Body of pancreas (tissue), 4 donors: Measurements from ENCODE around the gene SPIRE1. TPM values are rescaled to one million over a fixed set of nuclear protein-coding genes. Genes with fewer than 3 reads are reported as not detected.

ENCODE experiments used
- ATAC-seq: fragments of 150-250 bp; one replicate; pipeline ENCODE4 v1.9.1; 2016
- DNase-seq, 4 donors: peaks; one replicate each; pipeline ENCODE4 v3.0.0-alpha.2; 2019
- H3K27ac ChIP-seq, 4 donors: fragments of 200-600 bp; sonication (generic); 1 replicate in 3 of 4; 2 replicates in 1 of 4; pipeline versions ENCODE4 v1.5.1 to v1.6.1; 2016 to 2019; ENCODE audit warnings: mild to moderate bottlenecking in 1 of 4, mixed read lengths in 1 of 4, moderate library complexity in 1 of 4
- H3K27me3 ChIP-seq, 2 donors: fragments of 200-600 bp; sonication (generic); one replicate each; pipeline ENCODE4 v1.6.0; 2016; ENCODE audit warnings: mild to moderate bottlenecking in 1 of 2
- H3K36me3 ChIP-seq, 2 donors: fragments of 200-600 bp; sonication (generic); replicated peaks in 1 of 2; 2 replicates each; pipeline ENCODE4 v1.5.1; 2016; ENCODE audit warnings: low read depth in 2 of 2; ENCODE audit not compliant: insufficient read depth in 1 of 2
- H3K4me1 ChIP-seq: fragments of 200-600 bp; sonication (generic); one replicate; pipeline ENCODE4 v1.6.0; 2016
- H3K4me3 ChIP-seq, 2 donors: fragments of 200-600 bp; sonication (generic); 1 replicate in 1 of 2; 2 replicates in 1 of 2; pipeline ENCODE4 v1.5.1; 2016 to 2019
- H3K9me3 ChIP-seq, 3 donors: fragments of 200-600 bp; sonication (generic); 1 replicate in 2 of 3; 2 replicates in 1 of 3; pipeline ENCODE4 v1.5.1; 2016
- POLR2A ChIP-seq, 3 donors: fragments of 450-650 bp; IDR thresholded peaks; one replicate each; pipeline ENCODE4 v1.6.1; 2016; ENCODE audit warnings: antibody characterized with exemption in 3 of 3, mild to moderate bottlenecking in 2 of 3
- WGBS, 2 donors: methylation state at CpG; one replicate each; pipeline ENCODE4 v1.1.5; 2017; 5-methylcytosine and 5-hydroxymethylcytosine counted together
- intact Hi-C: fragments of 100-400 bp; cut with DNase I; formaldehyde crosslinking; loops from one replicate; pipeline ENCODE4 v1.15.1; 2023
- total RNA-seq, 2 donors: library from RNA; depleted of rRNA; stranded (reverse); fragments of >200 nt; gene quantifications; one replicate each; pipeline ENCODE4 v1.1.0, GENCODE V29; 2016
- TF ChIP-seq, protein P1 (sequence below), 7 experiments: fragments of 450-650 bp in 4 of 7; fragments of 200-600 bp in 3 of 7; sonication (generic) in 3 of 7; IDR thresholded peaks; one replicate each; pipeline ENCODE4 v1.5.1; 2016 to 2019; ENCODE audit warnings: antibody characterized with exemption in 7 of 7

SPIRE1 gene
- total RNA-seq, 2 donors from 2014 or later: 8.2 to 15.0 TPM

DNA sequence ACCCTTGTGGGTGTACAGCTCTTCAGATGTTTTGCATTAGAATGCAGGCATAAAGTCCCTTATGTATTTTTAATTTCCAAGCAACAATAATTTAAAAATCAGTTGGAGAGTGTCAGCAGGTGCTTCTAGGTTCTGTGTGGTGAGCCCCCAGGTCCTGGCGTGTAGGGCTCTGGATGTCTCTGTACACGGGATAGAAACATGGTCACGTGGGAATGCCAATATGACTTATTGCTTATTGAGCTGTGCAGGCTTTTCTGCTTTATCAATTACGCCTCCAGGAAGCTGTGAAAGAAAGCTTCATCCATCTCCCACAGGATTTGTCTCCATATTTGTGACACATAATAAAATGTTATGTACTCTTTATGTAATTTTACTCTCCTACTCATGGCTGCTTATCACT is 212.4 kb downstream of the SPIRE1 start:
- ATAC-seq (no peak), DNase-seq (no peak)
- Histone ChIP-seq H3K27me3 (no peaks in the 10 kb centered on the region), H3K4me3 (no peak overlapping the region), H3K9me3 (peaks cover 0 to 6% (median 0%) of the 10 kb centered on the region in 3 donors), H3K27ac (no peak overlapping the region), H3K36me3 (peaks cover 0 to 9% of the 10 kb centered on the region in 2 donors), H3K4me1 (no peaks in the 10 kb centered on the region)
- no peak for TF ChIP-seq POLR2A (IDR thresholded peaks at IDR 0.05)
- TF ChIP-seq, protein P1, sequence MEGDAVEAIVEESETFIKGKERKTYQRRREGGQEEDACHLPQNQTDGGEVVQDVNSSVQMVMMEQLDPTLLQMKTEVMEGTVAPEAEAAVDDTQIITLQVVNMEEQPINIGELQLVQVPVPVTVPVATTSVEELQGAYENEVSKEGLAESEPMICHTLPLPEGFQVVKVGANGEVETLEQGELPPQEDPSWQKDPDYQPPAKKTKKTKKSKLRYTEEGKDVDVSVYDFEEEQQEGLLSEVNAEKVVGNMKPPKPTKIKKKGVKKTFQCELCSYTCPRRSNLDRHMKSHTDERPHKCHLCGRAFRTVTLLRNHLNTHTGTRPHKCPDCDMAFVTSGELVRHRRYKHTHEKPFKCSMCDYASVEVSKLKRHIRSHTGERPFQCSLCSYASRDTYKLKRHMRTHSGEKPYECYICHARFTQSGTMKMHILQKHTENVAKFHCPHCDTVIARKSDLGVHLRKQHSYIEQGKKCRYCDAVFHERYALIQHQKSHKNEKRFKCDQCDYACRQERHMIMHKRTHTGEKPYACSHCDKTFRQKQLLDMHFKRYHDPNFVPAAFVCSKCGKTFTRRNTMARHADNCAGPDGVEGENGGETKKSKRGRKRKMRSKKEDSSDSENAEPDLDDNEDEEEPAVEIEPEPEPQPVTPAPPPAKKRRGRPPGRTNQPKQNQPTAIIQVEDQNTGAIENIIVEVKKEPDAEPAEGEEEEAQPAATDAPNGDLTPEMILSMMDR (IDR thresholded peaks at IDR 0.05): no peak
- WGBS, 2 donors: 95 to 97% methylated on average over 4 of the region's 4 CpGs
- intact Hi-C loops: no loop called here

DNA sequence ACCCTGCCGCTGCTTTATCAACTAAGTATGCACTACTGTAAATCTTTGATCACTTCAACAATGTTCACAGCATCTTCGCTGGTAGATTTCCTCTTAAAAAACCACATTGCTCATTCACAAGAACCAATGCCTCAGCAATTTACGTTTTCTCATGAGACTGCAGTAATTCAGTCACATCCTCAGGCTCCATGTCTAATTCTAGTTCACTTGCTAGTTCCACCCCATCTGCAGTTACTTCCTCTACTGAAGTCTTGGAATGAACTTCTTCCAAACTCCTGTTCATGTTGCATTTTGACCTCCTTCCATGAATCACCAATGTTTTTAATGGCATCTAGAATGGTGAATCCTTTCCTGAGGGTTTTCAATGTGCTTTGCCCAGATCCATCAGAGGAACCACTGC is 214.4 kb downstream of the SPIRE1 start:
- ATAC-seq (no peak), DNase-seq (no peak)
- Histone ChIP-seq H3K27ac (no peak overlapping the region), H3K4me3 (no peak overlapping the region), H3K36me3 (peaks cover 0 to 2% of the 10 kb centered on the region in 2 donors), H3K9me3 (peaks cover 0 to 6% (median 0%) of the 10 kb centered on the region in 3 donors), H3K27me3 (no peaks in the 10 kb centered on the region), H3K4me1 (no peaks in the 10 kb centered on the region)
- TF ChIP-seq POLR2A (IDR thresholded peaks at IDR 0.05): no peak
- TF ChIP-seq, protein P1 (IDR thresholded peaks at IDR 0.05): no peak
- intact Hi-C loops: no loop called here
- WGBS, 2 donors: 83 to 92% methylated on average over 3 of the region's 3 CpGs

DNA sequence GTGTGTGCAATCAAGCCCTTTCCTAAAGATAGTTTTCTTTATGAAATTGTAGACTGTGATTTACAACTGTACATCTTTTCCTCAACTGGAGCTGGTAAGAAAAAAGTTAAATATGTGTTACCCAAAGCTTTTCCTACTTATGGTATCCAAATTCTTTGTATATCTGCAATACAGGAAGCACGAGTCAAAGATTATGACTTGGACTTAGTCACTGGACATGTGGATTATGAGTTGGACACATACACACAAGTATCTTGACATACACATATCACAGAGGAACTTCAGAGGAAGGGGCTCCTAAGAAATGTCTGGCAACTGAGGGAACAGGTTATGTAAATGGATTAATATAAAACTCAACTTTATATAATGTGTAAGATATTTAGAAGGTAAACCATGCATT is 215.0 kb downstream of the SPIRE1 start:
- ATAC-seq (no peak), DNase-seq (no peak)
- Histone ChIP-seq H3K36me3 (peaks cover 0 to 2% of the 10 kb centered on the region in 2 donors), H3K4me3 (no peak overlapping the region), H3K9me3 (peaks cover 0 to 6% (median 0%) of the 10 kb centered on the region in 3 donors), H3K27me3 (no peaks in the 10 kb centered on the region), H3K27ac (no peak overlapping the region), H3K4me1 (no peaks in the 10 kb centered on the region)
- intact Hi-C loops: no loop called here
- TF ChIP-seq, protein P1 (IDR thresholded peaks at IDR 0.05): no peak
- no peak for TF ChIP-seq POLR2A (IDR thresholded peaks at IDR 0.05)
- 70 to 72% methylated on average over 1 of the region's 1 CpG for WGBS, 2 donors

DNA sequence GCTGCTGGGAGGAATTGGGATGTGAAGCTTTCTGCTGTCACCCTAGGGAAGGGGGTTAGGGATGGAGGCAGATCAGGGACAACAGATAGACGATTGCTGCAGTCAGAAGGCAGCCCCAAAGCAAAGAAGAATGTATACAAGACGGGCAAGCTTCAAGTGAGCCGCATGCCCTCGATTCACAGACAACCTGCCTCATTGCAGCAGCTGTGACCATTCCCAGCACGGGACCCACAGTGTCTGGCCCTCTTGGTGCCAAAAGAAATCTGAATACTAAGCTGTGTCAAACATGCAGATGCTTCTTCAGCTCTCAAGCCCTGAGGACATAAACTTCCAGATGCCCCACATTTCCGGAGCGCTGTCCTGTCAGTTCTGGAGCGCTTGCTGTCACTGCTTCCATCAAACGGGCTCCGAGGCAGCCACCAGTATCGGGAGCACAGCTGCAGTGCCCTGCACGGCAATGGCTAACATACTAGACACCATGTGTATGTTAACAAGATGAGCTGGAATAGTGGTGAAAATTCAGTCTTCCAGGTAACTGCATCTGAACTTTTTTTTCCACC is 216.4 kb downstream of the SPIRE1 start:
- Histone ChIP-seq H3K9me3 (peaks cover 0 to 6% (median 0%) of the 10 kb centered on the region in 3 donors), H3K36me3 (no peaks in the 10 kb centered on the region), H3K27ac (no peak overlapping the region), H3K4me1 (no peaks in the 10 kb centered on the region), H3K4me3 (no peak overlapping the region), H3K27me3 (no peaks in the 10 kb centered on the region)
- ATAC-seq: no peak
- intact Hi-C loops: no loop called here
- TF ChIP-seq, protein P1 (IDR thresholded peaks at IDR 0.05): no peak
- TF ChIP-seq POLR2A (IDR thresholded peaks at IDR 0.05): no peak
- 40 to 61% methylated on average over 5 to 12 of the region's 12 CpGs for WGBS, 2 donors
- DNase-seq: peak in 1 of 4 donors; percentile 64

DNA sequence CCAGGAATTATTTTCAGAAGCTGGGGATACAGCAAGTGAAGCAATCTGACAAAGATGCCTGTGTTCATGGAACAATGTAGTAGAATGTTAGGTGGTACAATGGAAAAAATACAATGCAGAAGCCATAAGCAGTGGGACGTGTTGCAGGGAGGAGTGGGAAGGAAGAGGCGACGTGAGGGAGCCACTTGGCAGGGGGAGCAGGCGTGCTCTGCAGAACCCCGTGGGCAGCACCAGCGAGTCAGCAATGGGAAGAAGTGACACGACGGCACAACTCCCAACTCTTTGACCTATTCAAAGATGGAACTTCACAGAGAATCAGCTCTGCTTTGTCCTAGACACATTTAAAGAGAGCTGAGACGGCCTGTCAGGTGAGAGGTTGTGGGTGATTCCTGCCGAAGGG is 219.7 kb downstream of the SPIRE1 start:
- TF ChIP-seq, protein P1 (IDR thresholded peaks at IDR 0.05): no peak
- no peak for TF ChIP-seq POLR2A (IDR thresholded peaks at IDR 0.05)
- ATAC-seq: no peak
- no peaks in the 10 kb centered on the region for H3K4me1 ChIP-seq

More for the DNA sequence above, 219.7 kb downstream of the SPIRE1 start:
- H3K36me3 ChIP-seq: no peaks in the 10 kb centered on the region
- no peak overlapping the region for H3K27ac ChIP-seq
- no peak overlapping the region for H3K4me3 ChIP-seq
- 76 to 88% methylated on average over 10 of the region's 10 CpGs for WGBS, 2 donors
- H3K27me3 ChIP-seq: no peaks in the 10 kb centered on the region
- no peaks in the 10 kb centered on the region for H3K9me3 ChIP-seq
- intact Hi-C loops: no loop called here
- no peak for DNase-seq
